ENCODE data around the gene FHL1. TPM values are rescaled to one million over a fixed set of nuclear protein-coding genes. Genes with fewer than 3 reads are reported as not detected.

The FHL1 gene
- polyA plus RNA-seq, 3 donors = 0.75 to 4.0 (median 0.98) TPM

GRCh38 chrX:136183172-136183571, 35.8 kb downstream of the FHL1 start:
- Histone ChIP-seq H4K20me1 (ENCODE audit: insufficient read depth, low read length) (no peaks in the 10 kb centered on the region), H3K36me3 (replicated peaks in 1 of 2; ENCODE audit: control insufficient read depth in 1 of 2, insufficient read depth in 2 of 2, low read length in 2 of 2) (no peaks in the 10 kb centered on the region), H3K4me2 (replicated peaks; ENCODE audit: extremely low read depth, low read length, poor library complexity, severe bottlenecking) (no peak overlapping the region), H3K79me2 (ENCODE audit: insufficient read depth, low read length) (no peaks in the 10 kb centered on the region), H2AFZ (ENCODE audit: insufficient read depth, low read depth, low read length, poor library complexity, severe bottlenecking) (no peak overlapping the region), H3K9me3 (replicated peaks in 1 of 2; ENCODE audit: control insufficient read depth in 1 of 2, insufficient read depth in 1 of 2, low read length in 2 of 2) (no peaks in the 10 kb centered on the region), H3K27me3 (ENCODE audit: control insufficient read depth in 2 of 2, insufficient read depth in 2 of 2, low read length in 2 of 2) (no peaks in the 10 kb centered on the region), H3K9ac (ENCODE audit: insufficient read depth, low read length, poor library complexity, severe bottlenecking) (no peak overlapping the region), H3K27ac (ENCODE audit: low read depth in 1 of 2, low read length in 2 of 2) (no peak overlapping the region), H3K4me3 (replicated peaks in 1 of 3; ENCODE audit: low read depth in 2 of 3, low read length in 3 of 3) (no peak overlapping the region), H3K4me1 (ENCODE audit: control insufficient read depth in 1 of 2, insufficient read depth in 2 of 2, low read length in 2 of 2) (no peaks in the 10 kb centered on the region)
- intact Hi-C loops (cut with micrococcal nuclease) = no loop called here
- peaks cover 0 to 4% (median 0%) of the 10 kb centered on the region in 3 donors for H3K27me3 Mint-ChIP-seq (ENCODE audit: low read depth in 3 of 3)
- no peak overlapping the region for H3K27ac Mint-ChIP-seq
- H3K4me3 Mint-ChIP-seq = no peak overlapping the region
- H3K4me1 Mint-ChIP-seq = peaks cover 5% of the 10 kb centered on the region
- H3K9me3 Mint-ChIP-seq = no peaks in the 10 kb centered on the region
- no CpG with 5 or more reads among the region's 4 CpGs for WGBS (ENCODE audit: insufficient coverage)
- DNase-seq = no peak
- H3K36me3 Mint-ChIP-seq = no peaks in the 10 kb centered on the region
- TF ChIP-seq CTCF (IDR thresholded peaks at IDR 0.05) = no peak

- Histone ChIP-seq H3K79me2 (ENCODE audit: insufficient read depth, low read length) (no peaks in the 10 kb centered on the region), H3K27me3 (ENCODE audit: control insufficient read depth in 2 of 2, insufficient read depth in 2 of 2, low read length in 2 of 2) (no peaks in the 10 kb centered on the region), H3K4me3 (replicated peaks in 1 of 3; ENCODE audit: low read depth in 2 of 3, low read length in 3 of 3) (no peak overlapping the region), H3K36me3 (replicated peaks in 1 of 2; ENCODE audit: control insufficient read depth in 1 of 2, insufficient read depth in 2 of 2, low read length in 2 of 2) (no peaks in the 10 kb centered on the region), H3K9me3 (replicated peaks in 1 of 2; ENCODE audit: control insufficient read depth in 1 of 2, insufficient read depth in 1 of 2, low read length in 2 of 2) (no peaks in the 10 kb centered on the region), H3K4me1 (ENCODE audit: control insufficient read depth in 1 of 2, insufficient read depth in 2 of 2, low read length in 2 of 2) (no peaks in the 10 kb centered on the region), H2AFZ (ENCODE audit: insufficient read depth, low read depth, low read length, poor library complexity, severe bottlenecking) (no peak overlapping the region), H3K27ac (ENCODE audit: low read depth in 1 of 2, low read length in 2 of 2) (no peak overlapping the region), H3K4me2 (replicated peaks; ENCODE audit: extremely low read depth, low read length, poor library complexity, severe bottlenecking) (no peak overlapping the region), H4K20me1 (ENCODE audit: insufficient read depth, low read length) (no peaks in the 10 kb centered on the region), H3K9ac (ENCODE audit: insufficient read depth, low read length, poor library complexity, severe bottlenecking) (no peak overlapping the region)
- intact Hi-C loops (cut with micrococcal nuclease) = no loop called here
- WGBS (ENCODE audit: insufficient coverage) = no CpG with 5 or more reads among the region's 1 CpG
- no peak overlapping the region for H3K4me3 Mint-ChIP-seq
- H3K27ac Mint-ChIP-seq = no peak overlapping the region
- H3K36me3 Mint-ChIP-seq = no peaks in the 10 kb centered on the region
- no peak for TF ChIP-seq CTCF (IDR thresholded peaks at IDR 0.05)
- H3K27me3 Mint-ChIP-seq (ENCODE audit: low read depth in 3 of 3) = peaks cover 0 to 7% (median 0%) of the 10 kb centered on the region in 3 donors
- peaks cover 5% of the 10 kb centered on the region for H3K4me1 Mint-ChIP-seq
- H3K9me3 Mint-ChIP-seq = no peaks in the 10 kb centered on the region
- no peak for DNase-seq
Measured at GRCh38 chrX:136183917-136184316, 36.6 kb downstream of the FHL1 start.

Measured in CD14-positive monocyte (primary cell).